Measurements from ENCODE around the gene FCAR. TPM values are rescaled to one million over a fixed set of nuclear protein-coding genes. Genes with fewer than 3 reads are reported as not detected.
"Not testable (repeated sequence)": the region's sequence is repeated elsewhere in the genome, so short reads cannot be mapped to it uniquely, and the experiment has no call there.

Gene FCAR
- total RNA-seq, 1 donor from 2014 or later, result not detected

GRCh38 chr19:54893406-54893805 lies 19.4 kb downstream of the FCAR start:
- no peaks in the 10 kb centered on the region for H3K36me3 ChIP-seq (ENCODE audit: insufficient read depth, low read length)
- no peaks in the 10 kb centered on the region for H3K4me1 ChIP-seq (ENCODE audit: insufficient read depth, low read length)
- no peak overlapping the region for H3K27ac Mint-ChIP-seq (ENCODE audit: unreplicated experiment)
- FAIRE-seq (no peak), DNase-seq (ENCODE audit: low read depth) (no peak)
- H3K27me3 ChIP-seq (ENCODE audit: insufficient read depth, low read length), result no peaks in the 10 kb centered on the region
- no peaks in the 10 kb centered on the region for H3K79me2 ChIP-seq (ENCODE audit: insufficient read depth, low read length)
- no peak overlapping the region for H2AFZ ChIP-seq (ENCODE audit: low read depth, low read length)
- no peak overlapping the region for H3K4me3 Mint-ChIP-seq (ENCODE audit: unreplicated experiment)
- no peak overlapping the region for H3K4me3 ChIP-seq (ENCODE audit: insufficient read depth, low read depth, low read length)
- no peaks in the 10 kb centered on the region for H3K4me1 Mint-ChIP-seq (ENCODE audit: low read depth, unreplicated experiment)
- H3K9ac ChIP-seq (ENCODE audit: low read length), result no peak overlapping the region
- H4K20me1 ChIP-seq (ENCODE audit: insufficient read depth, low read length), result no peaks in the 10 kb centered on the region
- no peak overlapping the region for H3K27ac ChIP-seq (ENCODE audit: low read depth, low read length)
- H3K9me3 Mint-ChIP-seq (ENCODE audit: unreplicated experiment), result peaks cover 5% of the 10 kb centered on the region
- peaks cover 2% of the 10 kb centered on the region for H3K27me3 Mint-ChIP-seq (ENCODE audit: low read depth, unreplicated experiment)
- no peak overlapping the region for H3K4me2 ChIP-seq (ENCODE audit: low read length)
- TF ChIP-seq CTCF (IDR thresholded peaks at IDR 0.05; ENCODE audit: insufficient read depth, low read depth, low read length) (no peak), EZH2 (IDR thresholded peaks at IDR 0.05; ENCODE audit: insufficient read depth, low read length) (no peak)
- H3K36me3 Mint-ChIP-seq (ENCODE audit: low read depth, unreplicated experiment), result no peaks in the 10 kb centered on the region
- no peaks in the 10 kb centered on the region for H3K9me3 ChIP-seq (ENCODE audit: insufficient read depth, low read depth, low read length)

GRCh38 chr19:54894106-54894505 lies 20.1 kb downstream of the FCAR start:
- not testable (repeated sequence) for H3K9me3 ChIP-seq (ENCODE audit: insufficient read depth, low read depth, low read length); H3K9me3 Mint-ChIP-seq (ENCODE audit: unreplicated experiment); H3K4me2 ChIP-seq (ENCODE audit: low read length); H3K4me1 ChIP-seq (ENCODE audit: insufficient read depth, low read length); H3K27ac ChIP-seq (ENCODE audit: low read depth, low read length); H3K9ac ChIP-seq (ENCODE audit: low read length); H3K4me3 Mint-ChIP-seq (ENCODE audit: unreplicated experiment); H3K36me3 ChIP-seq (ENCODE audit: insufficient read depth, low read length); H2AFZ ChIP-seq (ENCODE audit: low read depth, low read length); H3K27ac Mint-ChIP-seq (ENCODE audit: unreplicated experiment); H3K79me2 ChIP-seq (ENCODE audit: insufficient read depth, low read length); DNase-seq (ENCODE audit: low read depth); H3K4me1 Mint-ChIP-seq (ENCODE audit: low read depth, unreplicated experiment); H4K20me1 ChIP-seq (ENCODE audit: insufficient read depth, low read length); FAIRE-seq; H3K4me3 ChIP-seq (ENCODE audit: insufficient read depth, low read depth, low read length); H3K27me3 Mint-ChIP-seq (ENCODE audit: low read depth, unreplicated experiment); H3K36me3 Mint-ChIP-seq (ENCODE audit: low read depth, unreplicated experiment); H3K27me3 ChIP-seq (ENCODE audit: insufficient read depth, low read length)

- H3K27ac ChIP-seq (ENCODE audit: low read depth, low read length), result no peak overlapping the region
- Mint-ChIP-seq H3K4me3 (ENCODE audit: unreplicated experiment) (no peak overlapping the region), H3K9me3 (ENCODE audit: unreplicated experiment) (peaks cover 6% of the 10 kb centered on the region), H3K4me1 (ENCODE audit: low read depth, unreplicated experiment) (no peaks in the 10 kb centered on the region), H3K27me3 (ENCODE audit: low read depth, unreplicated experiment) (peaks cover 4% of the 10 kb centered on the region), H3K27ac (ENCODE audit: unreplicated experiment) (no peak overlapping the region), H3K36me3 (ENCODE audit: low read depth, unreplicated experiment) (no peaks in the 10 kb centered on the region)
- no peaks in the 10 kb centered on the region for H3K27me3 ChIP-seq (ENCODE audit: insufficient read depth, low read length)
- TF ChIP-seq CTCF (IDR thresholded peaks at IDR 0.05; ENCODE audit: insufficient read depth, low read depth, low read length), result no peak
- TF ChIP-seq EZH2 (IDR thresholded peaks at IDR 0.05; ENCODE audit: insufficient read depth, low read length), result no peak
- DNase-seq (ENCODE audit: low read depth), result no peak
- no peaks in the 10 kb centered on the region for H3K9me3 ChIP-seq (ENCODE audit: insufficient read depth, low read depth, low read length)
- H3K4me1 ChIP-seq (ENCODE audit: insufficient read depth, low read length), result no peaks in the 10 kb centered on the region
- no peak overlapping the region for H3K9ac ChIP-seq (ENCODE audit: low read length)
- H2AFZ ChIP-seq (ENCODE audit: low read depth, low read length), result no peak overlapping the region
- FAIRE-seq, result no peak
- no peaks in the 10 kb centered on the region for H4K20me1 ChIP-seq (ENCODE audit: insufficient read depth, low read length)
- no peak overlapping the region for H3K4me3 ChIP-seq (ENCODE audit: insufficient read depth, low read depth, low read length)
- no peaks in the 10 kb centered on the region for H3K36me3 ChIP-seq (ENCODE audit: insufficient read depth, low read length)
- H3K4me2 ChIP-seq (ENCODE audit: low read length), result no peak overlapping the region
- no peaks in the 10 kb centered on the region for H3K79me2 ChIP-seq (ENCODE audit: insufficient read depth, low read length)
These were observed 22.0 kb downstream of the FCAR start for GRCh38 chr19:54896036-54896435.

- not testable (repeated sequence) for H3K27ac ChIP-seq (ENCODE audit: low read depth, low read length); H3K4me1 Mint-ChIP-seq (ENCODE audit: low read depth, unreplicated experiment); H3K9me3 Mint-ChIP-seq (ENCODE audit: unreplicated experiment); H3K4me2 ChIP-seq (ENCODE audit: low read length); H3K36me3 Mint-ChIP-seq (ENCODE audit: low read depth, unreplicated experiment); FAIRE-seq; H3K4me3 Mint-ChIP-seq (ENCODE audit: unreplicated experiment); H3K79me2 ChIP-seq (ENCODE audit: insufficient read depth, low read length); DNase-seq (ENCODE audit: low read depth); H3K27ac Mint-ChIP-seq (ENCODE audit: unreplicated experiment); H4K20me1 ChIP-seq (ENCODE audit: insufficient read depth, low read length); H3K4me1 ChIP-seq (ENCODE audit: insufficient read depth, low read length); H3K9ac ChIP-seq (ENCODE audit: low read length); H3K27me3 Mint-ChIP-seq (ENCODE audit: low read depth, unreplicated experiment); H3K27me3 ChIP-seq (ENCODE audit: insufficient read depth, low read length); H3K36me3 ChIP-seq (ENCODE audit: insufficient read depth, low read length); H2AFZ ChIP-seq (ENCODE audit: low read depth, low read length); H3K4me3 ChIP-seq (ENCODE audit: insufficient read depth, low read depth, low read length); H3K9me3 ChIP-seq (ENCODE audit: insufficient read depth, low read depth, low read length)
These were observed 24.6 kb downstream of the FCAR start for GRCh38 chr19:54898685-54899084.

- H3K4me1 Mint-ChIP-seq (ENCODE audit: low read depth, unreplicated experiment); H2AFZ ChIP-seq (ENCODE audit: low read depth, low read length); H3K4me2 ChIP-seq (ENCODE audit: low read length); H3K36me3 Mint-ChIP-seq (ENCODE audit: low read depth, unreplicated experiment); H3K27ac ChIP-seq (ENCODE audit: low read depth, low read length); H3K9ac ChIP-seq (ENCODE audit: low read length); FAIRE-seq; H3K4me1 ChIP-seq (ENCODE audit: insufficient read depth, low read length); H3K27ac Mint-ChIP-seq (ENCODE audit: unreplicated experiment); H3K27me3 ChIP-seq (ENCODE audit: insufficient read depth, low read length); H3K27me3 Mint-ChIP-seq (ENCODE audit: low read depth, unreplicated experiment); H4K20me1 ChIP-seq (ENCODE audit: insufficient read depth, low read length); H3K9me3 Mint-ChIP-seq (ENCODE audit: unreplicated experiment); DNase-seq (ENCODE audit: low read depth); H3K4me3 ChIP-seq (ENCODE audit: insufficient read depth, low read depth, low read length); H3K79me2 ChIP-seq (ENCODE audit: insufficient read depth, low read length); H3K4me3 Mint-ChIP-seq (ENCODE audit: unreplicated experiment); H3K36me3 ChIP-seq (ENCODE audit: insufficient read depth, low read length); H3K9me3 ChIP-seq (ENCODE audit: insufficient read depth, low read depth, low read length): not testable (repeated sequence)
These were observed 25.6 kb downstream of the FCAR start for GRCh38 chr19:54899646-54900045.

All from astrocyte (in vitro differentiated cells and primary cell).